Measurements from ENCODE around the gene OR4Q3. TPM values are rescaled to one million over a fixed set of nuclear protein-coding genes. Genes with fewer than 3 reads are reported as not detected.
"Not testable (repeated sequence)": the region's sequence is repeated elsewhere in the genome, so short reads cannot be mapped to it uniquely, and the experiment has no call there.

OR4Q3 gene
- polyA plus RNA-seq, 3 donors, result not detected

GRCh38 chr14:19729763-19730162 is 13.6 kb upstream of the OR4Q3 start:
- Mint-ChIP-seq H3K4me3 (no peak overlapping the region), H3K27ac (no peak overlapping the region), H3K36me3 (no peaks in the 10 kb centered on the region), H3K9me3 (peaks cover 0 to 17% (median 7%) of the 10 kb centered on the region in 7 donors), H3K4me1 (no peaks in the 10 kb centered on the region), H3K27me3 (ENCODE audit: low read depth in 3 of 3) (peaks cover 0 to 1% (median 0%) of the 10 kb centered on the region in 3 donors)
- no peaks in the 10 kb centered on the region for H3K27me3 ChIP-seq (ENCODE audit: control insufficient read depth in 2 of 2, insufficient read depth in 2 of 2, low read length in 2 of 2)
- WGBS (ENCODE audit: insufficient coverage), result no CpG with 5 or more reads among the region's 2 CpGs
- H3K4me2 ChIP-seq (replicated peaks; ENCODE audit: extremely low read depth, low read length, poor library complexity, severe bottlenecking), result no peak overlapping the region
- H3K9ac ChIP-seq (ENCODE audit: insufficient read depth, low read length, poor library complexity, severe bottlenecking), result no peak overlapping the region
- intact Hi-C loops (cut with micrococcal nuclease), result no loop called here
- H3K36me3 ChIP-seq (replicated peaks in 1 of 2; ENCODE audit: control insufficient read depth in 1 of 2, insufficient read depth in 2 of 2, low read length in 2 of 2), result no peaks in the 10 kb centered on the region
- H3K4me3 ChIP-seq (replicated peaks in 1 of 3; ENCODE audit: low read depth in 2 of 3, low read length in 3 of 3), result no peak overlapping the region
- H2AFZ ChIP-seq (ENCODE audit: insufficient read depth, low read depth, low read length, poor library complexity, severe bottlenecking), result no peak overlapping the region
- no peaks in the 10 kb centered on the region for H3K4me1 ChIP-seq (ENCODE audit: control insufficient read depth in 1 of 2, insufficient read depth in 2 of 2, low read length in 2 of 2)
- no peak for DNase-seq
- no peaks in the 10 kb centered on the region for H3K79me2 ChIP-seq (ENCODE audit: insufficient read depth, low read length)
- H3K9me3 ChIP-seq (replicated peaks in 1 of 2; ENCODE audit: control insufficient read depth in 1 of 2, insufficient read depth in 1 of 2, low read length in 2 of 2), result peaks cover 9 to 12% of the 10 kb centered on the region in 2 donors
- TF ChIP-seq CTCF (IDR thresholded peaks at IDR 0.05), result no peak
- no peaks in the 10 kb centered on the region for H4K20me1 ChIP-seq (ENCODE audit: insufficient read depth, low read length)
- H3K27ac ChIP-seq (ENCODE audit: low read depth in 1 of 2, low read length in 2 of 2), result no peak overlapping the region

- H3K36me3 Mint-ChIP-seq; H3K4me1 Mint-ChIP-seq; H4K20me1 ChIP-seq (ENCODE audit: insufficient read depth, low read length); H3K27ac Mint-ChIP-seq; H2AFZ ChIP-seq (ENCODE audit: insufficient read depth, low read depth, low read length, poor library complexity, severe bottlenecking); H3K27me3 ChIP-seq (ENCODE audit: control insufficient read depth in 2 of 2, insufficient read depth in 2 of 2, low read length in 2 of 2); DNase-seq; H3K4me3 Mint-ChIP-seq; H3K4me1 ChIP-seq (ENCODE audit: control insufficient read depth in 1 of 2, insufficient read depth in 2 of 2, low read length in 2 of 2); intact Hi-C loops (cut with micrococcal nuclease); H3K79me2 ChIP-seq (ENCODE audit: insufficient read depth, low read length); H3K27me3 Mint-ChIP-seq (ENCODE audit: low read depth in 3 of 3); H3K4me3 ChIP-seq (replicated peaks in 1 of 3; ENCODE audit: low read depth in 2 of 3, low read length in 3 of 3); H3K27ac ChIP-seq (ENCODE audit: low read depth in 1 of 2, low read length in 2 of 2); H3K4me2 ChIP-seq (replicated peaks; ENCODE audit: extremely low read depth, low read length, poor library complexity, severe bottlenecking); H3K9ac ChIP-seq (ENCODE audit: insufficient read depth, low read length, poor library complexity, severe bottlenecking); H3K36me3 ChIP-seq (replicated peaks in 1 of 2; ENCODE audit: control insufficient read depth in 1 of 2, insufficient read depth in 2 of 2, low read length in 2 of 2): not testable (repeated sequence)
- H3K9me3 ChIP-seq (replicated peaks in 1 of 2; ENCODE audit: control insufficient read depth in 1 of 2, insufficient read depth in 1 of 2, low read length in 2 of 2), result peaks cover 9 to 12% of the 10 kb centered on the region in 2 donors
- peaks cover 3 to 15% (median 4%) of the 10 kb centered on the region in 7 donors for H3K9me3 Mint-ChIP-seq
- WGBS (ENCODE audit: insufficient coverage), result 80% methylated on average over 1 of the region's 3 CpGs
Measured at GRCh38 chr14:19733893-19734292, 9.5 kb upstream of the OR4Q3 start.

- DNase-seq, H3K36me3 Mint-ChIP-seq: not testable (repeated sequence)
Measured at GRCh38 chr14:19752316-19752715, 8.9 kb downstream of the OR4Q3 start.

More at GRCh38 chr14:19752316-19752715, 8.9 kb downstream of the OR4Q3 start:
- H3K27me3 Mint-ChIP-seq (ENCODE audit: low read depth in 3 of 3); H3K27me3 ChIP-seq (ENCODE audit: control insufficient read depth in 2 of 2, insufficient read depth in 2 of 2, low read length in 2 of 2); H3K36me3 ChIP-seq (replicated peaks in 1 of 2; ENCODE audit: control insufficient read depth in 1 of 2, insufficient read depth in 2 of 2, low read length in 2 of 2); H3K4me3 Mint-ChIP-seq; H3K27ac ChIP-seq (ENCODE audit: low read depth in 1 of 2, low read length in 2 of 2); H4K20me1 ChIP-seq (ENCODE audit: insufficient read depth, low read length); H3K9ac ChIP-seq (ENCODE audit: insufficient read depth, low read length, poor library complexity, severe bottlenecking); H3K4me3 ChIP-seq (replicated peaks in 1 of 3; ENCODE audit: low read depth in 2 of 3, low read length in 3 of 3); H3K4me2 ChIP-seq (replicated peaks; ENCODE audit: extremely low read depth, low read length, poor library complexity, severe bottlenecking); H3K4me1 ChIP-seq (ENCODE audit: control insufficient read depth in 1 of 2, insufficient read depth in 2 of 2, low read length in 2 of 2); intact Hi-C loops (cut with micrococcal nuclease); H3K27ac Mint-ChIP-seq; H3K9me3 ChIP-seq (replicated peaks in 1 of 2; ENCODE audit: control insufficient read depth in 1 of 2, insufficient read depth in 1 of 2, low read length in 2 of 2); H3K4me1 Mint-ChIP-seq; H3K79me2 ChIP-seq (ENCODE audit: insufficient read depth, low read length); H3K9me3 Mint-ChIP-seq; H2AFZ ChIP-seq (ENCODE audit: insufficient read depth, low read depth, low read length, poor library complexity, severe bottlenecking): not testable (repeated sequence)
